ENCODE data around the gene BCKDHA.
"Not testable (repeated sequence)": the region's sequence is repeated elsewhere in the genome, so short reads cannot be mapped to it uniquely, and the experiment has no call there.

Gene BCKDHA

GRCh38 chr19:41364524-41365391, 32.9 kb upstream of the BCKDHA start:
- in situ Hi-C loops (cut with HindIII; ENCODE audit: low pct_ligation_motif_present, low pct_unique_long_range_greater_than_20kb, low sequenced_read_pairs), result no loop called here
- no peak for DNase-seq

- in situ Hi-C loops (cut with HindIII; ENCODE audit: low pct_ligation_motif_present, low pct_unique_long_range_greater_than_20kb, low sequenced_read_pairs), result no loop called here
- DNase-seq, result peak; percentile 38
Observed at GRCh38 chr19:41366089-41366488, 31.5 kb upstream of the BCKDHA start.

- in situ Hi-C loops (cut with HindIII; ENCODE audit: low pct_ligation_motif_present, low pct_unique_long_range_greater_than_20kb, low sequenced_read_pairs), result no loop called here
- peak; percentile 88 for DNase-seq
Observed at GRCh38 chr19:41367848-41368301, 29.7 kb upstream of the BCKDHA start.

- DNase-seq, result no peak
- in situ Hi-C loops (cut with HindIII; ENCODE audit: low pct_ligation_motif_present, low pct_unique_long_range_greater_than_20kb, low sequenced_read_pairs), result no loop called here
Observed at GRCh38 chr19:41369769-41370168, 27.8 kb upstream of the BCKDHA start.

GRCh38 chr19:41371119-41371518, 26.5 kb upstream of the BCKDHA start:
- in situ Hi-C loops (cut with HindIII; ENCODE audit: low pct_ligation_motif_present, low pct_unique_long_range_greater_than_20kb, low sequenced_read_pairs); DNase-seq: not testable (repeated sequence)

- no peak for DNase-seq
- in situ Hi-C loops (cut with HindIII; ENCODE audit: low pct_ligation_motif_present, low pct_unique_long_range_greater_than_20kb, low sequenced_read_pairs), result no loop called here
Observed at GRCh38 chr19:41371541-41371940, 26.1 kb upstream of the BCKDHA start.

GRCh38 chr19:41372501-41372900, 25.1 kb upstream of the BCKDHA start:
- DNase-seq, result no peak
- in situ Hi-C loops (cut with HindIII; ENCODE audit: low pct_ligation_motif_present, low pct_unique_long_range_greater_than_20kb, low sequenced_read_pairs), result no loop called here

GRCh38 chr19:41373993-41374392, 23.6 kb upstream of the BCKDHA start:
- in situ Hi-C loops (cut with HindIII; ENCODE audit: low pct_ligation_motif_present, low pct_unique_long_range_greater_than_20kb, low sequenced_read_pairs), result no loop called here

GRCh38 chr19:41376241-41376997, 21.2 kb upstream of the BCKDHA start, which contains the start of gene TMEM91:
TSS of gene TMEM91 (plus strand) at chr19:41376533. CDS start at chr19:41378310, 1,777 bp downstream.
- in situ Hi-C loops (cut with HindIII; ENCODE audit: low pct_ligation_motif_present, low pct_unique_long_range_greater_than_20kb, low sequenced_read_pairs), result no loop called here
- no peak for DNase-seq

More at GRCh38 chr19:41373993-41374392, 23.6 kb upstream of the BCKDHA start:
- DNase-seq, result peak; percentile 66

- in situ Hi-C loops (cut with HindIII; ENCODE audit: low pct_ligation_motif_present, low pct_unique_long_range_greater_than_20kb, low sequenced_read_pairs), result no loop called here
- no peak for DNase-seq
Observed at GRCh38 chr19:41376998-41377365, 20.6 kb upstream of the BCKDHA start.

GRCh38 chr19:41377977-41378709, 19.5 kb upstream of the BCKDHA start:
- DNase-seq, result no peak
- in situ Hi-C loops (cut with HindIII; ENCODE audit: low pct_ligation_motif_present, low pct_unique_long_range_greater_than_20kb, low sequenced_read_pairs), result no loop called here

- in situ Hi-C loops (cut with HindIII; ENCODE audit: low pct_ligation_motif_present, low pct_unique_long_range_greater_than_20kb, low sequenced_read_pairs); DNase-seq: not testable (repeated sequence)
Observed at GRCh38 chr19:41381536-41381935, 16.1 kb upstream of the BCKDHA start.

- DNase-seq, result peak; percentile 49
- in situ Hi-C loops (cut with HindIII; ENCODE audit: low pct_ligation_motif_present, low pct_unique_long_range_greater_than_20kb, low sequenced_read_pairs), result no loop called here
Observed at GRCh38 chr19:41384351-41384750, 13.3 kb upstream of the BCKDHA start.

GRCh38 chr19:41386442-41386841, 11.2 kb upstream of the BCKDHA start:
- in situ Hi-C loops (cut with HindIII; ENCODE audit: low pct_ligation_motif_present, low pct_unique_long_range_greater_than_20kb, low sequenced_read_pairs), result no loop called here
- no peak for DNase-seq

GRCh38 chr19:41391618-41392017, 6.0 kb upstream of the BCKDHA start:
- in situ Hi-C loops (cut with HindIII; ENCODE audit: low pct_ligation_motif_present, low pct_unique_long_range_greater_than_20kb, low sequenced_read_pairs), result no loop called here
- no peak for DNase-seq

GRCh38 chr19:41392775-41393174, 4.8 kb upstream of the BCKDHA start:
- in situ Hi-C loops (cut with HindIII; ENCODE audit: low pct_ligation_motif_present, low pct_unique_long_range_greater_than_20kb, low sequenced_read_pairs), result no loop called here
- no peak for DNase-seq

GRCh38 chr19:41395355-41395754, 2.3 kb upstream of the BCKDHA start:
- in situ Hi-C loops (cut with HindIII; ENCODE audit: low pct_ligation_motif_present, low pct_unique_long_range_greater_than_20kb, low sequenced_read_pairs), result no loop called here
- DNase-seq, result no peak

GRCh38 chr19:41398050-41398418, 416 bp downstream of the BCKDHA start:
- no peak for DNase-seq

GRCh38 chr19:41398598-41398997, 980 bp downstream of the BCKDHA start:
- DNase-seq, result no peak
- in situ Hi-C loops (cut with HindIII; ENCODE audit: low pct_ligation_motif_present, low pct_unique_long_range_greater_than_20kb, low sequenced_read_pairs), result no loop called here

More at GRCh38 chr19:41398050-41398418, 416 bp downstream of the BCKDHA start:
- in situ Hi-C loops (cut with HindIII; ENCODE audit: low pct_ligation_motif_present, low pct_unique_long_range_greater_than_20kb, low sequenced_read_pairs), result no loop called here

All from ACHN (cell line).